K562 (cell line): Measurements from ENCODE around the gene BAIAP2. TPM values are rescaled to one million over a fixed set of nuclear protein-coding genes. Genes with fewer than 3 reads are reported as not detected.
A peak's percentile ranks its signal among the peaks of the same experiment; 100 is the strongest.

ENCODE experiments used
- ATAC-seq: fragments of 200-7000 bp; cut with Tn5 transposase; 3 replicates; pipeline ENCODE4 v1.9.1; 2020; ENCODE audit warnings: moderate library complexity
- BruUV-seq: library from RNA; stranded (reverse); fragments of 400-500 nt; replicated peaks from 2 replicates; lab custom pipeline; 2021; lab: Mats Ljungman, UMichigan
- CTCF ChIA-PET: fragments of 300-600 bp; formaldehyde crosslinking; extraction: SDS; loops from one replicate; lab custom pipeline; 2021; ENCODE audit warnings: low intra/inter-chr PET ratio; lab: Yijun Ruan, JAX
- POLR2A ChIA-PET: fragments of 300-600, 350-650 bp; sonication (Branson Sonifier 250); formaldehyde crosslinking; extraction: SDS; loops from one replicate; lab custom pipeline; 2021; ENCODE audit warnings: antibody characterized with exemption, inconsistent platforms; lab: Yijun Ruan, JAX
- DNase-seq, 4 experiments: peaks; one replicate each; pipeline versions ENCODE4 v3.0.0 to v3.0.0-alpha.2; 2011 to 2018; ENCODE audit warnings: low spot score in 3 of 4, mixed read lengths in 3 of 4; ENCODE audit errors: extremely low read depth in 1 of 4
- FAIRE-seq: peaks from 2 replicates; lab custom pipeline; 2011; peaks lifted over from hg19 to GRCh38; lab: Jason Lieb, UNC
- H2AFZ ChIP-seq: 2 replicates; pipeline ENCODE4 v1.6.0; 2011; ENCODE audit warnings: low read depth, low read length, control low read depth, inconsistent platforms
- H3K27ac ChIP-seq: fragments of 200-600 bp; 3 replicates; pipeline ENCODE4 v1.8.0; 2011; ENCODE audit warnings: low read depth, mild to moderate bottlenecking, control low read depth, inconsistent platforms, low read length, moderate library complexity, mixed read lengths; ENCODE audit errors: extremely low read depth
- H3K27me3 ChIP-seq, 2 experiments: fragments of 300-600 bp in 1 of 2; 2 replicates in 1 of 2; 3 replicates in 1 of 2; pipeline versions ENCODE4 v1.6.0 to v1.8.0; 2011; ENCODE audit warnings: inconsistent platforms in 2 of 2, low read length in 2 of 2, mild to moderate bottlenecking in 1 of 2, mixed read lengths in 1 of 2, moderate library complexity in 1 of 2; ENCODE audit not compliant: control insufficient read depth in 2 of 2, insufficient read depth in 2 of 2
- H3K36me3 ChIP-seq: fragments of 300-600 bp; 3 replicates; pipeline ENCODE4 v1.8.0; 2011; ENCODE audit warnings: mild to moderate bottlenecking, low read length, inconsistent platforms; ENCODE audit not compliant: control insufficient read depth, insufficient read depth
- H3K4me1 ChIP-seq, 2 experiments: fragments of 200-600 bp in 1 of 2; replicated peaks in 1 of 2; 2 replicates in 1 of 2; 3 replicates in 1 of 2; pipeline versions ENCODE4 v1.5.1 to v1.8.0; 2011; ENCODE audit warnings: inconsistent platforms in 2 of 2, low read length in 2 of 2, mild to moderate bottlenecking in 1 of 2, mixed read lengths in 1 of 2, moderate library complexity in 1 of 2; ENCODE audit not compliant: control insufficient read depth in 2 of 2, insufficient read depth in 2 of 2
- H3K4me2 ChIP-seq: 2 replicates; pipeline ENCODE4 v1.6.1; 2011; ENCODE audit warnings: low read length, control low read depth, inconsistent platforms, mixed read lengths; ENCODE audit not compliant: insufficient read depth
- H3K4me3 ChIP-seq: fragments of 200-600 bp; sonication (generic), shearing (Covaris generic); 2 replicates; pipeline ENCODE4 v1.5.1; 2016; ENCODE audit warnings: control low read depth, inconsistent platforms
- H3K79me2 ChIP-seq: fragments of 200-600 bp; 3 replicates; pipeline ENCODE4 v1.8.0; 2011; ENCODE audit warnings: low read length, inconsistent platforms; ENCODE audit not compliant: control insufficient read depth, insufficient read depth
- H3K9ac ChIP-seq, 2 experiments: 2 replicates each; pipeline versions ENCODE4 v1.6.0 to v1.6.1; 2011; ENCODE audit warnings: low read depth in 2 of 2, low read length in 2 of 2, control low read depth in 1 of 2, inconsistent platforms in 1 of 2, mild to moderate bottlenecking in 1 of 2, mixed read lengths in 1 of 2; ENCODE audit not compliant: insufficient read depth in 1 of 2
- H3K9me1 ChIP-seq: one replicate; pipeline ENCODE4 v1.6.0; 2011; ENCODE audit warnings: inconsistent platforms, mild to moderate bottlenecking, low read length, moderate library complexity; ENCODE audit not compliant: control insufficient read depth, insufficient read depth
- H3K9me3 ChIP-seq: replicated peaks from 2 replicates; pipeline ENCODE4 v1.5.1; 2011; ENCODE audit warnings: low read depth, low read length, inconsistent platforms; ENCODE audit not compliant: control insufficient read depth, insufficient read depth
- H4K20me1 ChIP-seq: replicated peaks from 2 replicates; pipeline ENCODE4 v1.6.1; 2011; ENCODE audit warnings: low read length, inconsistent platforms, mixed read lengths; ENCODE audit not compliant: control insufficient read depth, insufficient read depth
- BHLHE40 ChIP-seq: IDR thresholded peaks from 2 replicates; pipeline ENCODE4 v1.6.1; 2011; ENCODE audit warnings: low read length, improper control_type of control experiment
- CREBBP ChIP-seq: IDR thresholded peaks from one replicate; pipeline ENCODE4 v1.6.1; 2012; ENCODE audit warnings: low read depth, mild to moderate bottlenecking, control low read depth, inconsistent platforms, low read length
- CTCF ChIP-seq, 3 experiments: IDR thresholded peaks in 2 of 3; conservative IDR thresholded peaks in 1 of 3; 2 replicates each; pipeline ENCODE4 v1.5.1; 2011 to 2012; ENCODE audit warnings: low read length in 3 of 3, mild to moderate bottlenecking in 3 of 3, control low read depth in 2 of 3, improper control_type of control experiment in 1 of 3, inconsistent platforms in 1 of 3, low read depth in 1 of 3, mixed read lengths in 1 of 3, moderate library complexity in 1 of 3; ENCODE audit not compliant: insufficient read depth in 2 of 3
- DACH1 ChIP-seq: fragments of 450-650 bp; IDR thresholded peaks from 2 replicates; pipeline ENCODE4 v1.6.1; 2018; ENCODE audit not compliant: partially characterized antibody
- EWSR1 ChIP-seq: fragments of 450-650 bp; IDR thresholded peaks from 2 replicates; pipeline ENCODE4 v1.6.1; 2018; ENCODE audit warnings: borderline replicate concordance, mild to moderate bottlenecking, low read depth, moderate library complexity; ENCODE audit not compliant: partially characterized antibody
- KAT2B ChIP-seq: IDR thresholded peaks from one replicate; pipeline ENCODE4 v1.6.1; 2012; ENCODE audit warnings: low read depth, mild to moderate bottlenecking, control low read depth, inconsistent platforms, low read length, moderate library complexity
- RBM15 ChIP-seq: fragments of 200-400 bp; formaldehyde crosslinking; IDR thresholded peaks from 2 replicates; pipeline ENCODE4 v1.6.1; 2018; ENCODE audit warnings: mild to moderate bottlenecking, low read length, moderate library complexity; ENCODE audit not compliant: insufficient read depth
- SIRT6 ChIP-seq: IDR thresholded peaks from one replicate; pipeline ENCODE4 v1.6.1; 2012; ENCODE audit warnings: low read depth, mild to moderate bottlenecking, control low read depth, inconsistent platforms, low read length, moderate library complexity
- SOX6 ChIP-seq: fragments of 450-650 bp; IDR thresholded peaks from 2 replicates; pipeline ENCODE4 v1.6.1; 2014; ENCODE audit warnings: mild to moderate bottlenecking
- ZBTB11 ChIP-seq, 3 experiments: fragments of 200-800 bp in 1 of 3; fragments of 250-450 bp in 1 of 3; fragments of 450-650 bp in 1 of 3; sonication (Bioruptor Pico) in 1 of 3; sonication (Bioruptor generic) in 1 of 3; formaldehyde crosslinking in 1 of 3; IDR thresholded peaks; 2 replicates each; pipeline versions ENCODE4 v1.6.1 to v1.8.0; 2016 to 2022; ENCODE audit warnings: mild to moderate bottlenecking in 2 of 3, missing genetic modification characterization in 2 of 3, missing compliant biosample characterization in 1 of 3, moderate library complexity in 1 of 3
- ZBTB12 ChIP-seq: fragments of 250-450 bp; sonication (Bioruptor Pico); IDR thresholded peaks from 2 replicates; pipeline ENCODE4 v1.4.0; 2020
- ZBTB2 ChIP-seq: fragments of 450-650 bp; IDR thresholded peaks from 2 replicates; pipeline ENCODE4 v1.6.1; 2016; ENCODE audit warnings: antibody characterized with exemption
- ZFP36 ChIP-seq: fragments of 150-350 bp; IDR thresholded peaks from 2 replicates; pipeline ENCODE4 v1.6.1; 2018; ENCODE audit warnings: low read length, low read depth; ENCODE audit not compliant: partially characterized antibody
- WGBS: fragments of 100-300 bp; shearing (Covaris generic); methylation state at CpG from one replicate; pipeline ENCODE4 v1.1.6; 2016; ENCODE audit warnings: low coverage, mixed read lengths; ENCODE audit not compliant: insufficient coverage; ENCODE audit errors: missing lambda C conversion rate; 5-methylcytosine and 5-hydroxymethylcytosine counted together
- in situ Hi-C: fragments of 300-500 bp; cut with MboI; formaldehyde crosslinking; loops from 4 replicates; pipeline ENCODE4 v1.15.0; 2018; ENCODE audit warnings: inconsistent platforms, mixed read lengths
- intact Hi-C: fragments of 100-400 bp; cut with micrococcal nuclease; formaldehyde crosslinking; loops from 2 replicates; pipeline ENCODE4 v1.14.2; 2022
- polyA plus RNA-seq, 8 experiments: library from polyadenylated mRNA; depleted of rRNA in 4 of 8; stranded (reverse) in 5 of 8; unstranded in 3 of 8; fragments of >200 nt; fragmentation: Nextera tagmentation in 2 of 8; fragmentation: Illumina TruSeq in 1 of 8; extraction: Ambion mirVana in 2 of 8; extraction: Trizol in 1 of 8; gene quantifications; 2 replicates each; pipeline versions ENCODE4 v1.2.1 to v1.2.3, GENCODE V29; 2011 to 2014; ENCODE audit warnings: inconsistent platforms in 1 of 8, missing spikeins in 1 of 8
- total RNA-seq, 7 experiments: library from RNA; depleted of rRNA in 6 of 7; stranded (reverse); fragments of >200 nt in 6 of 7; fragmentation: Illumina TruSeq in 2 of 7; extraction: Trizol in 2 of 7; gene quantifications; 2 replicates each; pipeline versions ENCODE4 v1.2.1 to v1.2.3, GENCODE V29; 2011 to 2021; ENCODE audit warnings: low replicate concordance in 1 of 7

The BAIAP2 gene
- total and polyA plus RNA-seq, 9 of the 15 experiments (the other 6 are each of a cell fraction or from before 2014, with no cell fraction given) = 2.3 to 51.6 (median 18.4) TPM

- under 1% methylated on average over 46 of the region's 66 CpGs for WGBS
- H3K9me3 ChIP-seq = no peaks in the 10 kb centered on the region
- H2AFZ ChIP-seq = peak within 1 kb of the TSS; percentile 98
- no peak for FAIRE-seq
- peak; percentile 86 to 92 (median 90) for DNase-seq
- peaks cover 20% of the 10 kb centered on the region for H3K79me2 ChIP-seq
- in situ Hi-C loops = no loop called here
- peak within 1 kb of the TSS; percentile 78 for H3K4me2 ChIP-seq
- H3K9me1 ChIP-seq = no peaks in the 10 kb centered on the region
- BruUV-seq = no TSS peak
- H3K4me1 ChIP-seq = peaks cover 9 to 75% of the 10 kb centered on the region in 2 experiments; a peak in 4 of 5 replicates
- H3K4me3 ChIP-seq = peak within 1 kb of the TSS; percentile 97
- no peaks in the 10 kb centered on the region for H4K20me1 ChIP-seq
- H3K27ac ChIP-seq = peak within 1 kb of the TSS; percentile 70
- no peaks in the 10 kb centered on the region for H3K27me3 ChIP-seq
- intact Hi-C loops = no loop called here
- ATAC-seq = peak; percentile 41
- peak within 1 kb of the TSS; percentile 85 to 96 for H3K9ac ChIP-seq
- POLR2A ChIA-PET = interaction anchor here (0.6 to 2.7 kb wide), 5 partner anchors 12 to 537 kb away, joined by 4 to 8 read pairs (median 5); no protein-coding TSS in a partner anchor
- CTCF ChIA-PET = interaction anchor here (5.7 kb wide), 1 partner anchor 110 kb away, joined by 64 read pairs; no protein-coding TSS in a partner anchor
- H3K36me3 ChIP-seq = peaks cover 16% of the 10 kb centered on the region; the same call in 1 of the 3 replicates
- TF ChIP-seq KAT2B (no peak), CREBBP (no peak), ZBTB12 (CRISPR knock-in tag) (no peak), RBM15 (no peak), SOX6 (peak; percentile 46; the same call in 1 of the 2 replicates), ZFP36 (peak; percentile 39), EWSR1 (no peak), ZBTB2 (no peak), CTCF (IDR thresholded peaks at IDR 0.05 in 2 of 3, conservative IDR thresholded peaks at IDR 0.05 in 1 of 3; ENCODE audit: insufficient read depth in 2 of 3, low read depth in 1 of 3, low read length in 3 of 3) (peak in 2 of 3 experiments; percentile 38 to 66; a peak in 3 of 6 replicates), ZBTB11 (CRISPR knock-in tag; IDR thresholded peaks at IDR 0.05) (no peak), DACH1 (no peak), SIRT6 (no peak), BHLHE40 (peak; percentile 10; the same call in 1 of the 2 replicates)
Observed at GRCh38 chr17:80991645-80992076, 43.3 kb upstream of the BAIAP2 start, which contains the start of gene CHMP6. Gene CHMP6 (plus strand): TSS chr17:80991841. CDS start chr17:80991919, 78 bp downstream.
